Panc1 (cell line): ENCODE data around the gene MAST4.

Experiments
- CTCF ChIP-seq: fragments of 450-650 bp; IDR thresholded peaks from 2 replicates; pipeline ENCODE4 v1.5.1; 2017; ENCODE audit warnings: mild to moderate bottlenecking
- POLR2AphosphoS5 ChIP-seq: IDR thresholded peaks from 2 replicates; pipeline ENCODE4 v1.6.1; 2012; ENCODE audit warnings: mild to moderate bottlenecking, low read depth, low read length, moderate library complexity

GRCh38 chr5:66617226-66617861 is 21.2 kb downstream of the MAST4 start:
- TF ChIP-seq CTCF (no peak), POLR2AphosphoS5 (no peak)
